LNCaP clone FGC (cell line): ENCODE measurements around the gene TBCA.

ENCODE experiments used
- DNase-seq: peaks from one replicate; pipeline ENCODE4 v3.0.0-alpha.2; 2011; ENCODE audit warnings: low read depth
- H3K4me3 ChIP-seq: 2 replicates; pipeline ENCODE4 v1.5.1; 2011; ENCODE audit warnings: mild to moderate bottlenecking, low read depth, low read length, control low read depth
- TF ChIP-seq, protein P1 (sequence below): IDR thresholded peaks from 2 replicates; pipeline ENCODE4 v1.5.1; 2012; ENCODE audit warnings: mild to moderate bottlenecking; ENCODE audit not compliant: control insufficient read depth, insufficient read depth; ENCODE audit errors: extremely low read depth

The TBCA gene, protein sequence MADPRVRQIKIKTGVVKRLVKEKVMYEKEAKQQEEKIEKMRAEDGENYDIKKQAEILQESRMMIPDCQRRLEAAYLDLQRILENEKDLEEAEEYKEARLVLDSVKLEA

GRCh38 chr5:77775790-77776553 lies at the start of gene TBCA:
Gene TBCA, minus strand, starts transcription at chr5:77776339. Its CDS starts 82 bp downstream, at chr5:77776257.
- DNase-seq = peak; percentile 52
- peak within 1 kb of the TSS; percentile 69 for H3K4me3 ChIP-seq
- TF ChIP-seq, protein P1, sequence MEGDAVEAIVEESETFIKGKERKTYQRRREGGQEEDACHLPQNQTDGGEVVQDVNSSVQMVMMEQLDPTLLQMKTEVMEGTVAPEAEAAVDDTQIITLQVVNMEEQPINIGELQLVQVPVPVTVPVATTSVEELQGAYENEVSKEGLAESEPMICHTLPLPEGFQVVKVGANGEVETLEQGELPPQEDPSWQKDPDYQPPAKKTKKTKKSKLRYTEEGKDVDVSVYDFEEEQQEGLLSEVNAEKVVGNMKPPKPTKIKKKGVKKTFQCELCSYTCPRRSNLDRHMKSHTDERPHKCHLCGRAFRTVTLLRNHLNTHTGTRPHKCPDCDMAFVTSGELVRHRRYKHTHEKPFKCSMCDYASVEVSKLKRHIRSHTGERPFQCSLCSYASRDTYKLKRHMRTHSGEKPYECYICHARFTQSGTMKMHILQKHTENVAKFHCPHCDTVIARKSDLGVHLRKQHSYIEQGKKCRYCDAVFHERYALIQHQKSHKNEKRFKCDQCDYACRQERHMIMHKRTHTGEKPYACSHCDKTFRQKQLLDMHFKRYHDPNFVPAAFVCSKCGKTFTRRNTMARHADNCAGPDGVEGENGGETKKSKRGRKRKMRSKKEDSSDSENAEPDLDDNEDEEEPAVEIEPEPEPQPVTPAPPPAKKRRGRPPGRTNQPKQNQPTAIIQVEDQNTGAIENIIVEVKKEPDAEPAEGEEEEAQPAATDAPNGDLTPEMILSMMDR = no peak

- DNase-seq = no peak
- TF ChIP-seq, protein P1 = no peak
- no peak overlapping the region for H3K4me3 ChIP-seq
These were observed 48.8 kb upstream of the TBCA start for GRCh38 chr5:77824981-77825380.

DNA sequence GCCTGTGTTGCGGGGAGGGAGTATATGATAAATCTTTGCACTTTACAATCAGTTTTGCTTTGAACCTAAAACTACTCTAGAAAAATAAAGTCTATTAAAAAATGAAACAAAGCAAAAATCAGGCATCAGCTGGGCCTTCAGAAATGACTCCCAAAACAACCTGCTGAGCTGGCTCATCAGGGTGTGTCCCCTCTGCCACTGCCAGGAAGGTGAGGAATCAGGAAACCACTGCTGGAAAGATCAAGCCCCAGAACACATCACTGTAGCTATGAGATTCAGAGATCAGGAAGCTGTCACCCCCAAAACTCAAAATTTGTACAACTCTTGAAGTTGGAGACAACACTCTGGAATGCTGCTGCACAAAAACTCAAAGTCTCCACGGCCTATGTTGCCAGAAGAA lies 40.5 kb upstream of the TBCA start:
- TF ChIP-seq, protein P1 = no peak
- no peak overlapping the region for H3K4me3 ChIP-seq
- DNase-seq = no peak

- no peak for DNase-seq
- H3K4me3 ChIP-seq = no peak overlapping the region
- TF ChIP-seq, protein P1 = no peak
These were observed 36.9 kb upstream of the TBCA start for GRCh38 chr5:77812926-77813589.

DNA sequence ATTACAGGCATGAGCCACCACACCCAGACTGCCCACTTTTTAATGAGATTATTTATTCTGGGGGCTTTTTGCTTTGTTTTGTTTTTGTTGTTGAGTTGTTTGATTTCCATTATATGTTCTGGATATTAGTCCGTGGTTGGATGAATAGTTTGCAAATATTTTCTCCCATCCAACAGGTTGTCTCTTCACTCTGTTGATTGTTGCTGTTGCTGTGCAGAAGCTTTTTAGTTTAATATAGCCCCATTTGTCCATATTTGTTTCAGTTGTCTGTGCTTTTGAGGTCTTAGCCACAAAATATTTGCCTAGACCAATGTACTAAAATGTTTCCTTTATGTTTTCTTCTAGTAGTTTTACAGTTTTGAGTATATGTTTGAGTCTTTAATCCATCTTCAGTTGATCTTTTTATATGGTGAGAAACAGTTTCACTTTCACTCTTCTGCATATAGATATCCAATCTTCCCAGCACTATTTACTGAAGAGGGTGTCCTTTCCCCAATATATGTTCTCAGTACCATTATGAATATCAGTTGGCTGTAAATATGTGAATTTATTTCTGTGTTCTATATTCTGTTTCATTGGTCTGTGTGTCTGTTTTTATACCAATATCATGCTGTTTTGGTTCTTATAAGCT lies 30.2 kb upstream of the TBCA start:
- TF ChIP-seq, protein P1 = no peak
- H3K4me3 ChIP-seq = no peak overlapping the region
- DNase-seq = no peak

GRCh38 chr5:77798456-77798855 lies 22.3 kb upstream of the TBCA start:
- TF ChIP-seq, protein P1 = no peak
- DNase-seq = no peak
- H3K4me3 ChIP-seq = no peak overlapping the region
